ENCODE measurements around the gene ASXL1.

GRCh38 chr20:32316667-32317066 is 41.5 kb upstream of the ASXL1 start:
- no peak for TF ChIP-seq POLR2AphosphoS5 (IDR thresholded peaks at IDR 0.05)
- TF ChIP-seq POLR2A (IDR thresholded peaks at IDR 0.05) = no peak
- no peak for TF ChIP-seq CTCF (IDR thresholded peaks at IDR 0.05)
- TF ChIP-seq EP300 (IDR thresholded peaks at IDR 0.05) = no peak
